Panc1 (cell line): ENCODE data around the gene NTM.

ENCODE experiments used
- CTCF ChIP-seq: fragments of 450-650 bp; IDR thresholded peaks from 2 replicates; pipeline ENCODE4 v1.5.1; 2017; ENCODE audit warnings: mild to moderate bottlenecking
- POLR2AphosphoS5 ChIP-seq: IDR thresholded peaks from 2 replicates; pipeline ENCODE4 v1.6.1; 2012; ENCODE audit warnings: mild to moderate bottlenecking, low read depth, low read length, moderate library complexity
- SIN3A ChIP-seq: IDR thresholded peaks from 2 replicates; pipeline ENCODE4 v1.6.1; 2012; ENCODE audit warnings: low read depth, mild to moderate bottlenecking, low read length, moderate library complexity, borderline replicate concordance; ENCODE audit not compliant: insufficient read depth

GRCh38 chr11:132024587-132025295, 654.3 kb downstream of the NTM start:
- no peak for TF ChIP-seq CTCF
- TF ChIP-seq POLR2AphosphoS5 = no peak
- no peak for TF ChIP-seq SIN3A
